Measurements from ENCODE around the gene SLC2A1.

The SLC2A1 gene

DNA sequence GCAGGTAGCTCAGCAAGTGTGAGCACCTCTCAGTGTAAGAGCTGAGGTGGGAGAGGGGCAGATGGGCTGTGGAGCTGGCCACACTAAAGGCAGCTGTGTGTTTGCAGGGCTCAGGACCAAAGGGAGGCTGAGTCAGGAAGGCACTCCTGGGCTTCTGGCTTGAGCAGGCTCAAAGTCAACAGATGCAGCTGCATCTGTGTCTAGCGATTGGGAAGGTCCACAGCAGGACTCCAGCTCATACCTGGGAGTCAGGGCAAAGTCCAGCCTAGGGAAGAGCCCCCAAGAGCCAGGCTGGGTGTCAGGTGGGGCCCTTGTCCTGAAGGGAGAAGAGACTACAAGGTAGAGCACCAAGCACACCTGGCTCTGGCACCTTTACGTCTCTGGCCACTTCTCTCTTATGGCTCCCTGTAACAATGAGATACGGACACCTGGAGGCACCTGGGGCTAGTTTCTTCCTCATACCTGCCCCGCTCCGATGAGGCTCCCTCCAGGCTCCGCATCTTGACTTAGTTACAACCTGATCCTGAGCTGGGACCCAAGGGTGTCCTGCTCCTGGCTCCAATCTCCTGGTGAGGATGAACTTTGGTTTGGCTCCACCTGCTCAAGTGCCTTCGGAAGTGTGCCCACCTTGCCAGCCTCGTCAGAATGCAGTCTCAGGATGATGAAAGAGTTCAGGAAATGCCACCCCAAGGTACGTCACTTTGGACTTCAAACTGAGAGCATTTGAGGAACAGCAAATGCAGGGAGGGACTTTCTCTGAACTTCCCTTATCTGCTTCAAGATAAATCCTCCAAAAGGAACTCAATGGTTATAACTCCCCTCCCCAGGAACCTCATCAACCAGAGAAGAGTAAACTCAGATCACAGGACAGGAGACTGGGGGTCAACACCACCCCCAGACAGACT is 21.5 kb upstream of the SLC2A1 start:
- FAIRE-seq: no peak

DNA sequence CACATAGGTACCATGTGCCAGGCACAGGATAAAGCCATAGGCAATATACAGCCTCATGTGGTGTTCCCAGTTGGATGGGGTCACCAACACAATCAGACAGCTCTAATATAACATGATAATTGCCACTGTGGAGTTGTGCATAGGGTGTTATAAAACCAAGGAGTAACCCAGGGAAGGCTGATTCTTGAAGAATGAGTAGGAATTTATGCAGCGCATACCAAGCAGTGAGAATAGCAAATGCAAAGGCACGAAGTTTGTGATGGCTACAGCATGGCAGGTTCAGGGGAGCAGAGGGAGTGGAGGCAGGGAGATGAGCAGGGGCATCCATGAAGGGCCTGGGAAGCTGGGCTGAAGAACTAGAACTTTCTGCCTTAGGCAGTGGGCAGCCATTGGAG is 20.4 kb upstream of the SLC2A1 start:
- no peak for FAIRE-seq

DNA sequence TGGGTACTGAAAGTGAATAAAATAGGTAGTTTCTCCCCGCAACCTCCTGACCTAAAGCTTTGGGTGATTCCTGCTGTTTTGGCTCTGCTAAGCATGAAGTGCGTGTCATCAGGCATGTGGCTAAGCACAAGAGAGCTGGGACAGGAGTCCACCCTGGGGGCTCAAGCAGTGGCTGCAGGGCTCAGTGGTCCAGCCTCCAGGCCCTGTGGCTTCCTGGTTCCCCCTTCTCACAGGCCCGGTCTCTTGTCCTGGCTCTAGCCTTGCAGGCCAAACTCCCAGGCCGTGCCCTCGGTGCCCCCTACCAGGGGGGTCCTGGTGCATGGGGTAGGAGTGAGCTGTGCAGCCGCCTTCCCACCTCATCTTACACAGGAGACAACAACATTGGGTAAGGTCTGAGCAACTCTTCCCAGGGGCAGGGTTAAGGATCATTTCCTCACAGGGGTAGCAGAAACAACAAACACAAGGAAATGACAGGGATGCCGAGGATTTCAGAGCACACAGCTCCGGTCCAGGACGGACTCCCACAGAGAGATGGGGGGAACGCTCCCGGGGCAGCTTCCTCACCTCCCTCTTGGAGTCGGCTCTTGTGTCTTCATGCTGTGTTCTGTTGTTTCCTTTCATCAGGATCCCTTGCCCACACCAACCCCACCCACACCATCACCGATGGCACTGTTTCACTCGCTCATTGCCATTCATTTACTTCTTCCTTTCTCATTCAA is 19.8 kb upstream of the SLC2A1 start:
- no peak for FAIRE-seq

DNA sequence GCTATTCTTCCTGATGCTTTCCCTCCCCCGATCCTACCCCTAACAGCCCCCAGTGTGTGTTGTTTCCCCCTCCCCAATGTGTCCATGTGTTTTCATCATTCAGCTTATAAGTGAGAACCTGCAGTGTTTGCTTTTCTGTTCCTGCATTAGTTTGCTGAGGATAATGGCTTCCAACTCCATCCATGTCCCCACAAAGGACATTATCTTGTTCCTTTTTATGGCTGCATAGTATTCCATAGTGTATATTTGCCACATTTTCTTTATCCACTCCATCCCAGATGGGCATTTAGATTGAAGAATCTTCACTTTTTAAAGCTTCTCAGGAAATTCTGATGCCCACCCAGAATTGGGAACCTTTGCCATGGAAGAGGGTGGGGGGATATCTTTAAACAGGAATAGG is 19.0 kb upstream of the SLC2A1 start:
- no peak for FAIRE-seq

DNA sequence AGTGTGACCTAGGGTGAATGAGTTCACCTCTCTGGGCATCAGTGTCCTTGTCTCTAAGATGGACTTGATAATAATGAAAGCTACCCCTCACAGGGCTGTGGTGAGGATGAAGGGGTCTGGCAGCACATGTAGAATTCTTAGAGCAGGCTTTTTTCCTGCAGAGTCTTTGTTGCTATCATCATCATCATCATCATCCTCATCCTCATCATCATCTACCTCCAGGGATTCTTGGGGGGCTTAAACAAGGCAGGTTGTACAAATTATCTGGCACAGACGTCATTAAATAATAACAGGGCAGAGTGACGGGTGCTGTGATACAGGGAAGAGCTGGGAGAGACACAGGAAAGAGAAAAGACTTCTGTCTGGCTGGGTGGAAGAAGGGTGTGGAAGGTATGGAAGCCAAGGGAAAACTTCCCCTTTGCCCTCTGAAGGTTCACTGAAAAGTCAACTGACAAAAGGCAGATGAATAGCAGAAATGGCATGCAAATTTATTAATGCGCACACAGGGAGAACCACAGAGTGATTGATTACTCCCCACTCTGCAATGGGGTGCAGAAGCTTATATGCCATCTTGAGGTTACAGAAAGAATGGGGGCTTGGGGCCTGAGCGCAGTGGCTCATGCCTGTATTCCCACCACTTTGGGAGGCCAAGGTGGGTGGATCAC is 17.0 kb upstream of the SLC2A1 start:
- no peak for FAIRE-seq

DNA sequence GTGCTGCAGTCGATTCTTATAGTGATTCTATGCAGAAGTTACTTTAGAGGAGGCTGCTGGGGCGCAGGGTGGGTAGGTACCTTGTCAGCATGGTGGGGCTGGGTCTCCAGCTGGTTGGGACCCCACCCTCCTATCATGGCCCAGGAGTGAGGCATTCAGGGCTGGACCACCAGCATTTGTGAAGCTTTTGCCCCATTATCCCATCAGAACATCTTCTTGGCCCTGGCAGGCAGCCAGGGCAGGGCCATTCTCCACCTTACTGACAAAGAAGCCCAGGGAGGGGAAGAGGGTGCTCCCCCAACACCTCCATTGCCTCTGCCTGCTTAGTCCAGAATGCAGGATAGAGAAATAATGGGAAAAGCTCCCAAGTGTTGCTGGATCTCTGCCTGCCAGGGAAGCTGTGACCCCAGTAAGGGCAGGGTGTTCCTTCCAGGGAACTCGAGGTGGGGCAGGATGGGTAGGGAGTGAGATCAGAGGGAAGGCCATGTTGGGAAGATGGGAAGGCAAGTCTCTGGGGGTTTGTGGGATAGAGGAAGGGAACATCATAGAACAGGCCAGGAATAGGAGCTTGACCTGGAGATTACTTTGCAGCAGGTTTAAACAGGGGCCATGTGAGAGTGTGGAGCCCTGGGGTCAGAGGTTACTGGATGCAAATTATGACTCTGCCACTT is 16.2 kb upstream of the SLC2A1 start:
- no peak for FAIRE-seq

DNA sequence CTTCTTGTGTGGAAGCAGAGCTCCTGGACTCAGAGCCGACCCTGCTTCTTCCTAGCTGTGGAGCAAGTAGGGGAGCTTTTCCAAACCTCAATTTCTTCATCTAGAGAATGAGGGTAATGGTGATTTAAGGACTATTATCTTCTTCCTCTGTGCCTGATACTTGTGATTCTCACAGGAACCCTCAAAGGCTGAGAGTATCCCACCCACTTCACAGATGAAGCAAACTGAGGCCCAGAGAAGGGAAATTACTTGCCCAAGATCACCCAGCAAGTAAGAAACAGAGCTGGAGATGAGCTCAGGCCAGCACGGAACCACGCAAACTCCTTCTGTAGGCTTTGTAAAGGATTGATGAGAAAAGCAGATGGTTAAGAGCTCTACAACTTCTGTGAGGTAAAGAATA is 15.1 kb upstream of the SLC2A1 start:
- no peak for FAIRE-seq

DNA sequence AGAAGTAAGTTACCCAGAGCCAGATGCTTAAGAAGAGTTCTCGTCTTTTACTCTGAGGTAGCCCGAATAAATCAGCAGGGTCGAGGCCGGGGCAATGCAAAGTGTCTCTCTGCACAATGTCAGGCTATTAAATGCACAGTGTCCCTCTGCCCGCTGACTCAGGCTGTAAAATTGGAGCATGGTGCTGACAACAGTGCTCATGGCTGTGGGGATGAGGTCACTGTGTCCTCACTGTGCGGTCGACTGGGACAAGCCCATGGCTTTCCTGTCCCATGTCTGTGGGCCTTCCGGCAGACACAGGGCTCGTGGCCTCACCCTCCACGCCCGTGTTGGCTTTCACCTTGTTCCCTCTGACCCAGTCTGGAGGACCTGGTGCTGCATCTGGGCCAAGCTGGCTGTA is 14.6 kb upstream of the SLC2A1 start:
- FAIRE-seq: no peak

DNA sequence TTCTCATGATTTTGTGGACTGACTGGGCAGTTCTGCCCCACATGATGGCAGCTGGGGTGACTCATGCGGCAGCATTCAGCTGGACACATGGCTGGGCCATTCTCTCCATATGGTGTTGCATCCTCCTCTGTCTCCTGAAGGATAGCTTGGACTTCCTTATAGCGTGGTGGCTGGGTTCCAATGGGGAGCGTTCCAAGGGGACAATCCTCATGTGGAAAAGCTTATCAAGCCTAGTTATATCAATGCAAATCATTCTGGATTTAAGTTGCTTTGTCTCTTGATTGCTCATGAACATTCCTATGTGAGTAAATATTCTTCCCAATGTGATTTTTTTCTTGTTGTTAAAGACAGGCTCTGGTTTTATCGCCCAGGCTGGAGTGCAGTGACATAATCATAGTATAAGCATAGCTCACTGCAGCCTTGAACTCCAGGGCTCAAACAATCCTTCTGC is 13.2 kb upstream of the SLC2A1 start:
- FAIRE-seq: no peak

DNA sequence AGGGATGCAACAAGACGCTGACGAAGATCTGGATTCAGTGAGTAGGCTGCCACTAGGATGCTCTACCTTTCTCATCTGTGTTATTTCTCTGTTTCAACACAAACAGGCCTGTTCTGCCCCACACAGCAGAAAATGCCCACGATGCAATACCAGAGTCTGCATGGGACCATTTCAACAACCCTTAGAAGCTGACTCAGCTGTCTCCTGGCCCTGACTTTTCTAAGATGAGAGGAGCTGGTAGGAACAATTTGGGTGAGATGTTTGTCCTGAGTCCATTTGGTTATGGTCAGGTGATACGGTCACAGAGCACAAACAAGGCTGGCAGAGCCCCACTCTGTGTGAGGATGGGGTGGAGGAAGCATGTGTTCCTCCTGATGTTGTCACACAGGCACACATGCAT is 11.5 kb upstream of the SLC2A1 start:
- FAIRE-seq: no peak

DNA sequence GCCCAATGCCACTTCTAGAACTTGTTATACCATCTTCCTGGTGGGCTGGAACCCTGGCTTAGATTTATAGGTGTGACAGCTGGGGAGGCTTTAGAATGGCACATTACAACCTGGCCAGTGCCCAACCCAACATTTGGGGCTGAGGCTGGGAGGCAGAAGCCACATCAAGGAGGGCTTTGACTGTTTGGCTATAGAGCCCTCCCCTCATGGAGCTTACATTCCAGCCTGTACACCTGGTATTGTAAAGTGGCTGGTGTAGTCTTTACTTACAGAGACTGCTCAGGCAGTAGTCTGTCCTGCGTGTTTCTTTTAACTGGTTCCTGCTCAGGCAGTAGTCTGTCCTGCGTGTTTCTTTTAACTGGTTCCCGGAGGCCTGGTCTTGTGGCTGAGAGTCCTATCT is 10.0 kb upstream of the SLC2A1 start:
- no peak for FAIRE-seq

DNA sequence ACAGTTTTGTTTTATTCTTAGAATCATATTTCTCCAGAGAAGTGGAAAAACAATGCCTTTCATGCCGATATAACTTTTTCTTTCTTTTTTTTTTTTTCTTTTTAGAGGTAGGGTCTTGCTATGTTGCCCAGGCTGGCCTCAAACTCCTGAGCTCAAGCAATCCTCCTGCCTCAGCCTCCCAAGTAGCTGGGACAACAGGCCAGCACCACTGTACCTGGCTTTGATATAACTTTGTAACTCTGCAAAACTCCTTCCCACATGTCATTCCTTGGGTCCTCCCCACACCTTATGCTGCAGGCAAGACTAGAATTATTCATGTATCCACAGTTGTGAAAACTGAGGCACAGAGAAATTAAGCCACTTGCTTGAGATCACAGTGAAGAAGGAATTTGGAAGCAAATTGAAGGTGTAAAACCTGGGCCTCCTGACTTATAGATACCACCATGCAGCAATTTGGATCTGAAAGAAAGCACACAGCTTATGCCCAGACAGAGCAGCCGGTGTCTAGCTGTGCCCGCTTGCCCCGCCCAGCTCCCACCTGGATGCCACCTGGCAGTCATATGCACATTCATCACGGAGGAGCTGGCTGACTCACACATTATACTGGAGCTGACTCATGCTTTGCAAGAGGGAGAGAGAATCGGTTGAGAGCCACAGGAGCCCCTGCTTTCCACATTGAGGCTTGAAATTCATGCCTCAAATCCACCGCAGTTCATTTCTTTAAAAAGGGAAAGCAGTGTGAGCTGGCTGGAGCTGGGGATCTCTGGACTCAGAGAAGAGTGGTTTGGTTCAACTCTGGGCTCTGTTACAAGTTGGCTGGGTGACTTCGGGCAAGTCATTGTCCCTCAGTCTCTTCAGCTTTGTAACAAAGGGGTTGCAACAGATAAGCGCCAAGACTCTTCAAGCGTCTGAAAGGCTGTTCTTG is 8.3 kb upstream of the SLC2A1 start:
- FAIRE-seq: no peak

DNA sequence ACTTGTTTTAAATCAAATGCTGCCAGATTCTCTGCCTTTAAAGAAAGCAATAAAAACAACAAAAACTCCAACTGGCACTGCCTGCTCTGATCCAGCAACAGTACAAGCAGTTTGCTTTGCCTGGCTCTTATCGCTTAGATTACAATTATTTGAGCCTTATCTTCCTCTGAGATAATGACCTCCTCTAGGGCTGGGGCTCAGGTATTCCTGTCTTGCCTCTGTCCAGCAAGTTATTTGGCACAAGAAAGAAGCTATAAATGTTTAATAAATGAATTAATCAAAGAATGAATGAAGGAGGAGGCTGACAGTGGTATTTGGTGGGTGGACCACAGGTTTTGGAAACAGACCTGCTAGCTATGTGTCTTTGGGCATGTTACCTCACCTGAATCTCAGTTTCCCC is 6.7 kb upstream of the SLC2A1 start:
- no peak for FAIRE-seq

DNA sequence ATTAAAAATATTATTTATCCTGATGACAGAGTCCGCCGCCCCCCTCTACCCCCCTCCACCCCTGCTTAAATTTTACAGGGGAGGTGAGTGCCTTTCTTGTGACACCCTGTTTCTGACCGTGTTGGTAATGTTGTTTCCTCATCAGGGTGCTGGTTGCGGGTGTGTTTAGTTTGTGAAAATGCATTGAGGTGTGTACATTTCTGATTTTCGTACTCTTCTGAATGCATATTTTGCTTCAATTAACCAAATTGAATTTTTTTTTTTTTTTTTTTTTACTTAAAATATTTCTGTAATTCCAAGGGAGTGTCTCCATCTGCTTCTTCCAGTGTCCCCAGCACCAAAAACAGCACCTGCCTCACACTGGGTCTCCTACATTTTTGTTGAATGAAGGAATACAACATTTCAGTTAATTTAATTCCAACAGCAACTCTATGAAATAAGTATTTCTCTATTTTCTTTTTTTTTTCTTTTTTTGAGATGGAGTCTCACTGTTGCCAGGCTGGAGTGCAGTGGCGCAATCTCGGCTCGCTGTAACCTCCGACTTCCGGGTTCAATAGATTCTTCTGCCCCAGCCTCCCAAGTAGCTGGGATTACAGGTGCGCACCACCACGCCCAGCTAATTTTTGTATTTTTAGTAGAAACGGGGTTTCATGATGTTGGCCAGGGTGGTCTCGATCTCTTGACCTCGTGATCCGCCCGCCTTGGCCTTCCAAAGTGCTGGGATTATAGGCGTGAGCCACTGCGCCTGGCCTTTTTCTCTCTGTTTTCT is 5.6 kb upstream of the SLC2A1 start:
- FAIRE-seq: no peak

DNA sequence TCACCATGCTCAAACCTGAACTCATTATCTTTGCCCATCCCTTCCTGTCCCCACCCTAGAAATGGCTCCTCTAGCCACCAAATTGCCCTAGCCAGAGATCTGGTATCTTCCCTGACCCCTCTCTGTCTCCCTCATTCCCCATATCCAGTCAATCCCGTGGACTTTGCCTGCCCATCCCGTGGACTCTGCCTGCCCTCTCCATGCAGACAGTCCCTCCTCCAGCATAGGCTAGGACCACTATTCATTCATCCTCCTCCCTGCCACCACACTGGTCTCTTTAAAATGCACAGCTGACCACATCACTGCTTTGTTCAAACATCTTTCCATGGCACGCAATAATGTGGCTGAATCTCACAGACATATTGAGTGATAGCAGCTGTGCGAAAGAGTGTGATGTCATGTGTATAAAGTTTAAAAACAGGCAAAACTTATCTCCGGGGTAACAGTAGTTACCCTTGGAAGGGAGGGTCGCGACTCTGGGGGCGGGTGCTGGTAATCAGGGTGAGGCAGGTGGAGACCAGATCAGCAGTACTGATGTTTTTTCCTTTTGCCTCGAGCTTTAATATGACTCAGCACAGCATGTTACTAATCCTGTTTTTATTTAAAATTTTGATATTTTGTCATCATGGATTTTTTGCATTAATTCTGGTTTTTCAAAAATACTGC is 4.8 kb upstream of the SLC2A1 start:
- FAIRE-seq: no peak

DNA sequence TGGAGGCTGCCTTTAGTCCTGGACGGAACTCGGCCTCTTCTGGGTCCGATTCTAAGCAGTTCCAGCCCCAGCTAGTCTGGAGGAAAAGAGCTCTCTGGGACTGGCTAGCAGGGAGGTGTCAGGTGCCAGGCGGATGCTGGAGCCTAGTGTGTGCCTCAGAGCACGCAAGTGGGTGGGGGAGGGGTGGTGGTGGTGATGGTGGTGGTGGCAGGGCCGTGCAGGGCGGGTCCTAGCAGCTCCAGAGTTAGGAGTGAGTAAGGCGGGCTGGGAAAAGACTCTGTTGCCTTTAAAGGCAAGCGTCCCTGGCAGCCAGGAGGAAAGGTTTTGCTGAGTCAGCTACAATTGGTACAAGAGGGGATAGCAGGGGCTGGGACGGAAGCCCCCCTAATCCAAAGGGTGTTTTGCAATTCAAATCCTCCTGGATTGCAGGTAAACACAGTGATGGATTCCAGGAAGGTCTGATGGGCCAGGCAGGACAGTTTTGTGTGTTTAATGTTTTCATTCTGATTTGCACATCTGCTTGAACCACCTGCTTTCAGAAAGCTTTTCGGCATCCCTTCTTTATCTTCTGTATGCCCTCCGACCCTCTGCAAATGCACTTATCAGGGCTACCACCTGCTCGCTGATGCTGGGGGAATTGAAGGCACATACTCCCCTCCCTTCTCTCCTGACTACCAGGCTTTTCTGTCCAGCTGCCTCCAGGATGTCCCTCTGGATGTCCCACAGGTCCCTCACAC is 4.1 kb upstream of the SLC2A1 start:
- FAIRE-seq: no peak

DNA sequence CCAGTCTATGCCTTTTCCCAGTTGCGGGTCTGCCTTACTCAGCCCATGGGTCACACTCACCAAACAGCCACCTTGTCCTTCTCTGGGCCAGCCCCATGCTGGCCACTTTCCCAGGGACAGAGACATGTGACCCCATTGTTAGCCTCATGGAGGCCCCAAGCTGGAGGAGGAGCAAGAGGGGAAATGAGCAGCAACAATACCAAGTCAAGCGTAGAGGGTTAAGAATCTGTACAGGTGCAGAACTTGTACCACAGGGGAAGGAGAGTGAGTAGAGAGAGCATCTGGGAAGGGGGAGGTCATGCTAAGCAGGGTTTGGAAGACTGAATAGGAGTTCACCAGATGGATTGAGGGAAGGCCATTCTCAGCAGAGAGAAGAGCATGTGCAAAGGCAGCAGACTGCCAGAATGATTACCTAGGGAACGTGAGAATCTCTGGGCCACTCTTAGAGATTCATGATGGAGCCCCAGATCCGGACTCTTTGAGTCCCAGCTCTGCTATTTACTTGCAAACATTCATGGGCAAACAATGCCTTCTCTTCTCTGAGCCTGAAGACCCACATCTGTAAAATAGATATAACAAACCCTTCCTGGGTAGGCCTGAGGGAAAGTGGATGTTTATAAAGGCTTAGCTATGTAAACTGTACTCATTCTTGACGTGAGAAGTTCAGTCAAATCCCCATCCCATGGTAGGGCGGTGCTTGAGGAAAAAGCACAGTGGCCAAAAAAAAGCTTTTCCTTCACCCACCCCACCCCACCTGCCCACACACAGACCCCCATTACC is 2.8 kb upstream of the SLC2A1 start:
- FAIRE-seq: no peak

DNA sequence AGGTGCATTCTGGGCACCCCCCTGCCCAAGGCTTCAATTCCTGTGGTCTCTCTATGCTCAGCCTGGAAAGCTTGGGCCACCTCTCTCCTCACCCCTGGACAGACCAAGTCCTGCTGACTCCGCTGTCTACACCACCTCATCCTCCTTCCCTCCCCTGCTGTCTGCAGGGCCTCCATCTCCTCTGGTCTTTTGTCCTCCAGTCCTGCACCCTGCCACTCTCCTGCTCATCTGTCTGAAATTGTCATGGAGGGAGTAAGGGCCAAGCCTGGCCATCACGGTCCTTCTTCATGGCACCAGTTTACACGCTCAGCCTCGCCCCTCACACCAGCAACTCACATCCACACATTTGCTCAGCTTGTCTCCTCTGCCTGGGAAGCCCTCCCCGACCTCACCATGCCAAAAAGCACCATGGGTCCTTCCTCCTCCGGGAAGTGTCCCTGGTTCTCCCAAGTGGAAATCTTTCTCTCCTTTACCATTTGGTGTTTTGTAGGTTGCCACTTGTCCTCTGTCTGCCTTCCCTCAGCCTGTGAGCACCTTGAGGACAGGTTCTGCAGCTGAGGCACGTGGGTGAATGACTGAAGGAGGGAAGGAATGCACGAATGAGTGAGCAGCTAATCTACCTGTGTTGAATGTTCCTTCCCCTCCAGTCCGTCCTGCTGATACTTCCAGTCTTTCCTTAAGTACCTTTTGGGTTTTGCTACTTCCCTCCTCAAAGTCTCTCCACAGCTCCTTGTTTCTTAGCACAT is 2.1 kb upstream of the SLC2A1 start:
- FAIRE-seq: no peak

DNA sequence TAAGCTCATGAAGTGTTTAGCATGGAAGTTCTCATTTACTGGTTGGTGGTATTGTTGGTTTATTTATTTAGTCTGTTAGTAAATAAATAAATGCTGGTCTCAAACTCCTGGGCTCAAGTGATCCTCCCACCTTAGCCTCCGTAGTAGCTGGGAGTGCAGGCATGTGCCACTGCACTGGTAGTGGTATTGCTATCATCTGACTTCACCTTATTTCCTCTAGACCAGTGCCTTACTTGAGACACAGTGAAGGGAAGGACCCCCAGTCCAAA is 1.4 kb upstream of the SLC2A1 start:
- FAIRE-seq: no peak
